A549 (cell line): ENCODE measurements around the gene GPC1. TPM values are rescaled to one million over a fixed set of nuclear protein-coding genes. Genes with fewer than 3 reads are reported as not detected.

Source experiments
- ATAC-seq, 2 experiments: fragments of 200-7000 bp in 1 of 2; fragments of >200 bp in 1 of 2; cut with Nextera tagmentation in 1 of 2; cut with Tn5 transposase in 1 of 2; 3 replicates each; pipeline versions ENCODE4 v1.8.0 to v1.9.1; 2018 to 2020; ENCODE audit warnings: mild to moderate bottlenecking in 1 of 2, moderate library complexity in 1 of 2
- CTCF ChIA-PET: fragments of 300-600 bp; sonication (Branson Sonifier 250); formaldehyde crosslinking; extraction: SDS; loops from one replicate; lab custom pipeline; 2021; ENCODE audit warnings: antibody characterized with exemption, inconsistent platforms; lab: Yijun Ruan, JAX
- POLR2A ChIA-PET: fragments of 350-600 bp; formaldehyde crosslinking; extraction: SDS; loops from one replicate; lab custom pipeline; 2021; ENCODE audit warnings: antibody characterized with exemption, inconsistent platforms; lab: Yijun Ruan, JAX
- DNase-seq, 2 experiments: peaks; one replicate each; pipeline versions ENCODE4 v3.0.0 to v3.0.0-alpha.2; 2011 to 2016; ENCODE audit warnings: low read depth in 1 of 2, low spot score in 1 of 2
- FAIRE-seq: peaks from 2 replicates; lab custom pipeline; 2011; peaks lifted over from hg19 to GRCh38; lab: Jason Lieb, UNC
- H3K27ac ChIP-seq, 2 experiments: fragments of >200 bp; sonication (Bioruptor Twin); formaldehyde crosslinking; 3 replicates each; pipeline ENCODE4 v1.5.1; 2016 to 2017
- H3K4me1 ChIP-seq: fragments of >200 bp; sonication (Bioruptor Twin); formaldehyde crosslinking; 3 replicates; pipeline ENCODE4 v1.6.1; 2016
- H3K4me2 ChIP-seq: fragments of >200 bp; sonication (Bioruptor Twin); formaldehyde crosslinking; 3 replicates; pipeline ENCODE4 v1.6.1; 2016
- H3K4me3 ChIP-seq: fragments of >200 bp; sonication (Bioruptor Twin); formaldehyde crosslinking; 3 replicates; pipeline ENCODE4 v1.5.1; 2016
- H3K9me3 ChIP-seq: fragments of >200 bp; sonication (Bioruptor Twin); formaldehyde crosslinking; 3 replicates; pipeline ENCODE4 v1.6.1; 2016
- CBX8 ChIP-seq: fragments of 200-600 bp; sonication (generic); IDR thresholded peaks from 2 replicates; pipeline ENCODE4 v1.6.1; 2016
- EHF ChIP-seq: fragments of 250-450 bp; sonication (Bioruptor Pico); IDR thresholded peaks from 2 replicates; pipeline ENCODE4 v1.5.0; 2020; ENCODE audit warnings: mild to moderate bottlenecking
- HOXB13 ChIP-seq: fragments of 250-450 bp; sonication (Bioruptor Pico); IDR thresholded peaks from 2 replicates; pipeline ENCODE4 v1.5.0; 2020; ENCODE audit warnings: low read depth, mild to moderate bottlenecking, moderate library complexity
- JUN ChIP-seq, 2 experiments: fragments of >200 bp; sonication (Bioruptor Twin); formaldehyde crosslinking; IDR thresholded peaks; 2 replicates in 1 of 2; 3 replicates in 1 of 2; pipeline ENCODE4 v1.6.1; 2016 to 2017
- KDM5A ChIP-seq: fragments of 200-600 bp; sonication (generic); IDR thresholded peaks from 2 replicates; pipeline ENCODE4 v1.6.1; 2016; ENCODE audit warnings: antibody characterized with exemption, mild to moderate bottlenecking
- MAFK ChIP-seq: fragments of 450-650 bp; IDR thresholded peaks from 2 replicates; pipeline ENCODE4 v1.6.1; 2014; ENCODE audit not compliant: partially characterized antibody
- NFE2L2 ChIP-seq: fragments of 150-350 bp; conservative IDR thresholded peaks from 2 replicates; pipeline ENCODE4 v1.6.1; 2014; ENCODE audit warnings: low read length
- NR3C1 ChIP-seq: fragments of >200 bp; sonication (Bioruptor Twin); formaldehyde crosslinking; IDR thresholded peaks from 3 replicates; pipeline ENCODE4 v1.6.1; 2017
- PHF8 ChIP-seq: fragments of 200-600 bp; sonication (generic); IDR thresholded peaks from 2 replicates; pipeline ENCODE4 v1.6.1; 2016; ENCODE audit warnings: low read depth, mild to moderate bottlenecking, antibody characterized with exemption, moderate library complexity, borderline replicate concordance
- RCOR1 ChIP-seq: fragments of 150-350 bp; IDR thresholded peaks from 2 replicates; pipeline ENCODE4 v1.6.1; 2014; ENCODE audit warnings: antibody characterized with exemption, low read length, low read depth
- TP53 ChIP-seq: fragments of 250-450 bp; sonication (Bioruptor Pico); IDR thresholded peaks from 2 replicates; pipeline ENCODE4 v1.5.0; 2021; ENCODE audit warnings: mild to moderate bottlenecking, moderate library complexity
- ZFP36 ChIP-seq: fragments of 450-650 bp; IDR thresholded peaks from 2 replicates; pipeline ENCODE4 v1.6.1; 2014; ENCODE audit warnings: borderline replicate concordance; ENCODE audit not compliant: partially characterized antibody
- WGBS: methylation state at CpG from one replicate; pipeline ENCODE4 v1.1.6; 2017; ENCODE audit errors: missing lambda C conversion rate; 5-methylcytosine and 5-hydroxymethylcytosine counted together
- polyA plus RNA-seq, 4 experiments: library from polyadenylated mRNA; depleted of rRNA in 3 of 4; stranded (reverse); fragments of >200 nt; fragmentation: RNase III in 1 of 4; extraction: RNeasy Plus Mini Kit Qiagen cat#74134 plus additional on column Dnase treatment in 1 of 4; gene quantifications; 2 replicates in 3 of 4; 3 replicates in 1 of 4; pipeline ENCODE4 v1.2.3, GENCODE V29; 2011 to 2017
- TF ChIP-seq, protein P1 (sequence below): fragments of 450-650 bp; IDR thresholded peaks from 2 replicates; pipeline ENCODE4 v1.6.1; 2014; ENCODE audit warnings: antibody characterized with exemption
- TF ChIP-seq, protein P2 (sequence below): fragments of 250-450 bp; sonication (Bioruptor Pico); IDR thresholded peaks from 2 replicates; pipeline ENCODE4 v1.5.0; 2021; ENCODE audit warnings: mild to moderate bottlenecking, moderate library complexity, borderline replicate concordance
- TF ChIP-seq, protein P3 (sequence below): fragments of 250-450 bp; sonication (Bioruptor Pico); IDR thresholded peaks from 2 replicates; pipeline ENCODE4 v1.5.0; 2020; ENCODE audit warnings: low read depth, mild to moderate bottlenecking, moderate library complexity
- TF ChIP-seq, protein P4 (sequence below): fragments of 200-600 bp; sonication (generic); IDR thresholded peaks from 2 replicates; pipeline ENCODE4 v1.6.1; 2016; ENCODE audit warnings: antibody characterized with exemption, mild to moderate bottlenecking, moderate library complexity

Gene GPC1
- polyA plus RNA-seq, 2 of the 4 experiments (the other 2 are of a cell fraction), result 19.8 to 97.7 TPM

DNA sequence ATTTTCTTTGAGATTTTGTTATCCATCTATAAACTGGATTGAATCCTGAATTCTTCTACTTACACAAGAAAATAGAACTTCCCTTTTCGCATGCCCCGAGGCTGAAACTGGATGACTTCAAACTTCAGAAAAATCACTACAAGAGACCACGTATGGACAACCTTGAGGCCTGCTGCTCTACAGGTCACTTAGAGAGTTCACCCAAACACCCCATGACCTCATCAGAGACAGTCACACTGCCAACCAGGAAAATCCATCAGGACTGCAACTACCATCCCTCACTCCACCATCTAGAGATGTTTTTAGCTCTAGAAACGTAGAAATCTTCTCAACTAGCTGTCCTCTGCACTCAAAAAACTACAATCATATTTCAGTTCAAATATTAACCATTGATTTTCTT is 18.6 kb upstream of the GPC1 start:
- no peak for FAIRE-seq
- ATAC-seq, result no peak
- ChIA-PET CTCF (interaction anchor here (1.2 kb wide), 1 partner anchor 184 kb away, joined by 6 read pairs; no protein-coding TSS in a partner anchor), POLR2A (no interaction called here)
- TF ChIP-seq, protein P1, sequence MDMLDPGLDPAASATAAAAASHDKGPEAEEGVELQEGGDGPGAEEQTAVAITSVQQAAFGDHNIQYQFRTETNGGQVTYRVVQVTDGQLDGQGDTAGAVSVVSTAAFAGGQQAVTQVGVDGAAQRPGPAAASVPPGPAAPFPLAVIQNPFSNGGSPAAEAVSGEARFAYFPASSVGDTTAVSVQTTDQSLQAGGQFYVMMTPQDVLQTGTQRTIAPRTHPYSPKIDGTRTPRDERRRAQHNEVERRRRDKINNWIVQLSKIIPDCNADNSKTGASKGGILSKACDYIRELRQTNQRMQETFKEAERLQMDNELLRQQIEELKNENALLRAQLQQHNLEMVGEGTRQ, result no peak
- TF ChIP-seq, protein P2, sequence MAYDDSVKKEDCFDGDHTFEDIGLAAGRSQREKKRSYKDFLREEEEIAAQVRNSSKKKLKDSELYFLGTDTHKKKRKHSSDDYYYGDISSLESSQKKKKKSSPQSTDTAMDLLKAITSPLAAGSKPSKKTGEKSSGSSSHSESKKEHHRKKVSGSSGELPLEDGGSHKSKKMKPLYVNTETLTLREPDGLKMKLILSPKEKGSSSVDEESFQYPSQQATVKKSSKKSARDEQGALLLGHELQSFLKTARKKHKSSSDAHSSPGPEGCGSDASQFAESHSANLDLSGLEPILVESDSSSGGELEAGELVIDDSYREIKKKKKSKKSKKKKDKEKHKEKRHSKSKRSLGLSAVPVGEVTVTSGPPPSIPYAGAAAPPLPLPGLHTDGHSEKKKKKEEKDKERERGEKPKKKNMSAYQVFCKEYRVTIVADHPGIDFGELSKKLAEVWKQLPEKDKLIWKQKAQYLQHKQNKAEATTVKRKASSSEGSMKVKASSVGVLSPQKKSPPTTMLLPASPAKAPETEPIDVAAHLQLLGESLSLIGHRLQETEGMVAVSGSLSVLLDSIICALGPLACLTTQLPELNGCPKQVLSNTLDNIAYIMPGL, result no peak
- TF ChIP-seq, protein P3, sequence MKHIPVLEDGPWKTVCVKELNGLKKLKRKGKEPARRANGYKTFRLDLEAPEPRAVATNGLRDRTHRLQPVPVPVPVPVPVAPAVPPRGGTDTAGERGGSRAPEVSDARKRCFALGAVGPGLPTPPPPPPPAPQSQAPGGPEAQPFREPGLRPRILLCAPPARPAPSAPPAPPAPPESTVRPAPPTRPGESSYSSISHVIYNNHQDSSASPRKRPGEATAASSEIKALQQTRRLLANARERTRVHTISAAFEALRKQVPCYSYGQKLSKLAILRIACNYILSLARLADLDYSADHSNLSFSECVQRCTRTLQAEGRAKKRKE (CRISPR knock-in tag), result no peak
- no peak for TF ChIP-seq RCOR1
- no peak for TF ChIP-seq ZFP36
- TF ChIP-seq NFE2L2, result no peak
- TF ChIP-seq TP53 (CRISPR knock-in tag), result no peak
- no peak for TF ChIP-seq JUN (IDR thresholded peaks at IDR 0.05)
- TF ChIP-seq, protein P4, sequence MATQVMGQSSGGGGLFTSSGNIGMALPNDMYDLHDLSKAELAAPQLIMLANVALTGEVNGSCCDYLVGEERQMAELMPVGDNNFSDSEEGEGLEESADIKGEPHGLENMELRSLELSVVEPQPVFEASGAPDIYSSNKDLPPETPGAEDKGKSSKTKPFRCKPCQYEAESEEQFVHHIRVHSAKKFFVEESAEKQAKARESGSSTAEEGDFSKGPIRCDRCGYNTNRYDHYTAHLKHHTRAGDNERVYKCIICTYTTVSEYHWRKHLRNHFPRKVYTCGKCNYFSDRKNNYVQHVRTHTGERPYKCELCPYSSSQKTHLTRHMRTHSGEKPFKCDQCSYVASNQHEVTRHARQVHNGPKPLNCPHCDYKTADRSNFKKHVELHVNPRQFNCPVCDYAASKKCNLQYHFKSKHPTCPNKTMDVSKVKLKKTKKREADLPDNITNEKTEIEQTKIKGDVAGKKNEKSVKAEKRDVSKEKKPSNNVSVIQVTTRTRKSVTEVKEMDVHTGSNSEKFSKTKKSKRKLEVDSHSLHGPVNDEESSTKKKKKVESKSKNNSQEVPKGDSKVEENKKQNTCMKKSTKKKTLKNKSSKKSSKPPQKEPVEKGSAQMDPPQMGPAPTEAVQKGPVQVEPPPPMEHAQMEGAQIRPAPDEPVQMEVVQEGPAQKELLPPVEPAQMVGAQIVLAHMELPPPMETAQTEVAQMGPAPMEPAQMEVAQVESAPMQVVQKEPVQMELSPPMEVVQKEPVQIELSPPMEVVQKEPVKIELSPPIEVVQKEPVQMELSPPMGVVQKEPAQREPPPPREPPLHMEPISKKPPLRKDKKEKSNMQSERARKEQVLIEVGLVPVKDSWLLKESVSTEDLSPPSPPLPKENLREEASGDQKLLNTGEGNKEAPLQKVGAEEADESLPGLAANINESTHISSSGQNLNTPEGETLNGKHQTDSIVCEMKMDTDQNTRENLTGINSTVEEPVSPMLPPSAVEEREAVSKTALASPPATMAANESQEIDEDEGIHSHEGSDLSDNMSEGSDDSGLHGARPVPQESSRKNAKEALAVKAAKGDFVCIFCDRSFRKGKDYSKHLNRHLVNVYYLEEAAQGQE, result no peak
- no peak for TF ChIP-seq CBX8
- TF ChIP-seq HOXB13 (CRISPR knock-in tag), result no peak
- TF ChIP-seq NR3C1, result no peak
- TF ChIP-seq KDM5A, result no peak
- TF ChIP-seq MAFK, result no peak
- TF ChIP-seq PHF8, result no peak
- Histone ChIP-seq H3K4me2 (no peak overlapping the region), H3K4me1 (no peaks in the 10 kb centered on the region), H3K4me3 (no peak overlapping the region), H3K9me3 (peaks cover 37% of the 10 kb centered on the region), H3K27ac (no peak overlapping the region)
- no peak for DNase-seq
- 70% methylated on average over 4 of the region's 4 CpGs for whole genome bisulfite sequencing

DNA sequence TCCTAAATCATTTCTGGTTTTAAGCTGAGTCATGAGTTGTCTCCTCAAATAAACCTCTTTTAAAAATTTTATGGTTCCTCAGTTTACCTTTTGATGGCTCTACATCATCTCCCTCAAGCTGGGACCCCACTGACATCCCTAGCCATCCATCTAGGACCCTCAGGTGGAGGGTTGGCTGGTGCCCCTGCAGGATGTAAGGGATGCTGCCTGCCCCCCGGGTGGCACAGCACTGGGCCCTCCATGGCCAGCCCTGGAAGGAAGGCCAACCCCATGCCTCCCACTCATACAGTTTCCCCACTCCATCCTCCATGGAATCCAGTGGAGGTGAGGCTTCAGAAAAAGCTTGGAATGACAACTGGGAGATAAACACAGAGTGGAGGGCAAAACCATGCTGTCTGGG is 17.2 kb upstream of the GPC1 start:
- ATAC-seq, result no peak
- FAIRE-seq, result no peak
- POLR2A ChIA-PET, result no interaction called here
- CTCF ChIA-PET, result interaction anchor here (0.6 to 0.7 kb wide), 2 partner anchors 20 to 23 kb away, joined by 3 read pairs; no protein-coding TSS in a partner anchor
- H3K4me3 ChIP-seq, result no peak overlapping the region
- no peak overlapping the region for H3K27ac ChIP-seq
- no peak for TF ChIP-seq EHF (CRISPR knock-in tag)
- TF ChIP-seq, protein P4, result no peak
- no peak for TF ChIP-seq NR3C1
- TF ChIP-seq MAFK, result peak; percentile 35
- TF ChIP-seq, protein P1, result no peak
- WGBS, result no CpG with 5 or more reads among the region's 1 CpG
- DNase-seq, result no peak
- H3K4me1 ChIP-seq, result no peaks in the 10 kb centered on the region
- no peak overlapping the region for H3K4me2 ChIP-seq
- peaks cover 44% of the 10 kb centered on the region for H3K9me3 ChIP-seq
